Chondrocyte (in vitro differentiated cells): Measurements from ENCODE around the gene ABL1. TPM values are rescaled to one million over a fixed set of nuclear protein-coding genes. Genes with fewer than 3 reads are reported as not detected.

Source experiments
- DNase-seq: peaks from one replicate; pipeline ENCODE4 v3.0.0; 2021; ENCODE audit warnings: mixed read lengths, low spot score
- H3K27ac Mint-ChIP-seq: one replicate; pipeline ENCODE4 v1.8.0; 2021; ENCODE audit warnings: mild to moderate bottlenecking, moderate library complexity, mixed read lengths; ENCODE audit not compliant: unreplicated experiment
- H3K27me3 Mint-ChIP-seq: 2 replicates; pipeline ENCODE4 v1.8.0; 2021; ENCODE audit warnings: low read depth, mixed read lengths
- H3K36me3 Mint-ChIP-seq: 2 replicates; pipeline ENCODE4 v1.8.0; 2021; ENCODE audit warnings: low read depth, mixed read lengths
- H3K4me1 Mint-ChIP-seq: 2 replicates; pipeline ENCODE4 v1.8.0; 2021; ENCODE audit warnings: low read depth, mild to moderate bottlenecking, mixed read lengths
- H3K4me3 Mint-ChIP-seq: one replicate; pipeline ENCODE4 v1.8.0; 2021; ENCODE audit warnings: mild to moderate bottlenecking, moderate library complexity, mixed read lengths; ENCODE audit not compliant: unreplicated experiment
- H3K9me3 Mint-ChIP-seq: 2 replicates; pipeline ENCODE4 v1.8.0; 2021; ENCODE audit warnings: low read depth, mixed read lengths
- CTCF ChIP-seq: fragments of 200-600 bp; sonication (generic); IDR thresholded peaks from 2 replicates; pipeline ENCODE4 v1.5.0; 2021; ENCODE audit warnings: antibody characterized with exemption, mild to moderate bottlenecking, moderate library complexity
- total RNA-seq: library from RNA; stranded (reverse); gene quantifications from 3 replicates; pipeline ENCODE4 v1.2.1, GENCODE V29; 2021

ABL1 gene
- total RNA-seq, 1 donor from 2014 or later = 93.7 TPM

GRCh38 chr9:130922893-130923610 lies 88.0 kb downstream of the ABL1 start:
- Mint-ChIP-seq H3K4me3 (no peak overlapping the region), H3K27ac (no peak overlapping the region), H3K4me1 (peaks cover 4% of the 10 kb centered on the region), H3K9me3 (no peaks in the 10 kb centered on the region), H3K36me3 (peaks cover 4% of the 10 kb centered on the region), H3K27me3 (peaks cover 5% of the 10 kb centered on the region)
- TF ChIP-seq CTCF = no peak
- no peak for DNase-seq

- Mint-ChIP-seq H3K27me3 (peaks cover 5% of the 10 kb centered on the region), H3K36me3 (peaks cover 4% of the 10 kb centered on the region), H3K27ac (no peak overlapping the region), H3K4me3 (no peak overlapping the region), H3K9me3 (no peaks in the 10 kb centered on the region), H3K4me1 (peaks cover 12% of the 10 kb centered on the region)
- no peak for TF ChIP-seq CTCF
- DNase-seq = no peak
These were observed 88.8 kb downstream of the ABL1 start for GRCh38 chr9:130923611-130924447.

- Mint-ChIP-seq H3K4me1 (peaks cover 12% of the 10 kb centered on the region), H3K27me3 (peaks cover 4% of the 10 kb centered on the region), H3K9me3 (no peaks in the 10 kb centered on the region), H3K27ac (no peak overlapping the region), H3K36me3 (peaks cover 4% of the 10 kb centered on the region), H3K4me3 (no peak overlapping the region)
- DNase-seq = no peak
- TF ChIP-seq CTCF = no peak
These were observed 89.4 kb downstream of the ABL1 start for GRCh38 chr9:130924448-130924788.

GRCh38 chr9:130925050-130925678 lies 90.1 kb downstream of the ABL1 start:
- no peak overlapping the region for H3K27ac Mint-ChIP-seq

More at GRCh38 chr9:130925050-130925678, 90.1 kb downstream of the ABL1 start:
- Mint-ChIP-seq H3K27me3 (peaks cover 4% of the 10 kb centered on the region), H3K9me3 (no peaks in the 10 kb centered on the region), H3K4me3 (no peak overlapping the region), H3K4me1 (peaks cover 12% of the 10 kb centered on the region), H3K36me3 (peaks cover 4% of the 10 kb centered on the region)
- no peak for DNase-seq
- TF ChIP-seq CTCF = no peak
